Sigmoid colon (tissue), 3 donors: ENCODE results near the gene TMEM18.

Source experiments
- CTCF ChIP-seq, 4 experiments: fragments of 450-650 bp in 3 of 4; fragments of 200-600 bp in 1 of 4; IDR thresholded peaks; one replicate each; pipeline ENCODE4 v1.5.1; 2016 to 2019; ENCODE audit warnings: antibody characterized with exemption in 4 of 4, mild to moderate bottlenecking in 3 of 4, moderate library complexity in 2 of 4
- POLR2A ChIP-seq, 2 donors: fragments of 450-650 bp; IDR thresholded peaks; one replicate each; pipeline ENCODE4 v1.6.1; 2016; ENCODE audit warnings: antibody characterized with exemption in 2 of 2, mild to moderate bottlenecking in 2 of 2, moderate library complexity in 2 of 2

GRCh38 chr2:635687-636621, 41.3 kb downstream of the TMEM18 start:
- TF ChIP-seq CTCF (IDR thresholded peaks at IDR 0.05) (no peak), POLR2A (IDR thresholded peaks at IDR 0.05) (no peak)
